GM19372 (cell line): Measurements from ENCODE around the gene RYK.
A peak's percentile ranks its signal among the peaks of the same experiment; 100 is the strongest.

Source experiments
- ATAC-seq: cut with Tn5 transposase; IDR thresholded peaks from one replicate; pipeline ENCODE4 v1.9.1; 2021; ENCODE audit warnings: mild to moderate bottlenecking, low read depth, moderate library complexity; ENCODE audit not compliant: unreplicated experiment

RYK gene

GRCh38 chr3:134258761-134259347, 8.2 kb upstream of the RYK start:
- no peak for ATAC-seq

GRCh38 chr3:134255404-134255803, 4.7 kb upstream of the RYK start:
- no peak for ATAC-seq

DNA sequence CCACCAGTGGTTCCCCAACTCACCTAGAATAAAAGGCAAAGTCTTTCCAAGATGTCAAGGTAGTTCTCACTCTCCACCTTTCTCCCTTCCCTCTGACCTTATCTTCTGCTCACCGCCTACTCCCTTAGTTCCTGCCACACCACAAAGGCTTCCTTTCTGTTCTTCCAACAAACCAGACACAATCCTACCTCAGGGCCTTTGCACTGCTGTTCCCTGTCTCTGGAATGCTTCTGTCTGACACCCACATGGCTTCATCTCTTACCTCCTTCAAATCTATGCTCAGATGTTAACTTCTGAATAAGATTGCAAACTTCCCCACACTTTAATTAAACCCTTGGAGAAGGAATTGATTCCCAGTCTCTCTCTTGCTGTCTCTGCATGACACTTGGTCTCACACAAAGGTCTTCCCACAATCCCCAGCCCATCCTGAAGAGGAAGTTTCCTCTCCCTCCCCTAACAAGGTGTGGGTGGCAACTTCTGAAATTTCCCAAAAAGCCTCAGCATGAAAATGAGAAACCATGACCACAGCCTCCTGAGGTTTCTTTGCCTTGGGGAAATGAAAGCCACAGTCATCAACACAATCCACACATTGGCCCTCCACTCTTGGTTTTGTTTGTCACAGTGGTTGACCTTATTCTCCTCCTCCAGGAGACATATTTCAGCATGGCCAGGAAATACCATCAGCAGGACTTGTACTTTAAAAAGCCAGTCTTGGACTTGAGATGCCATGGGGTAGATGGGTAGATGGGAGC, 3.0 kb upstream of the RYK start:
- no peak for ATAC-seq

GRCh38 chr3:134252766-134253165, 2.1 kb upstream of the RYK start:
- no peak for ATAC-seq

GRCh38 chr3:134251731-134252391, 1.2 kb upstream of the RYK start:
- ATAC-seq = no peak

DNA sequence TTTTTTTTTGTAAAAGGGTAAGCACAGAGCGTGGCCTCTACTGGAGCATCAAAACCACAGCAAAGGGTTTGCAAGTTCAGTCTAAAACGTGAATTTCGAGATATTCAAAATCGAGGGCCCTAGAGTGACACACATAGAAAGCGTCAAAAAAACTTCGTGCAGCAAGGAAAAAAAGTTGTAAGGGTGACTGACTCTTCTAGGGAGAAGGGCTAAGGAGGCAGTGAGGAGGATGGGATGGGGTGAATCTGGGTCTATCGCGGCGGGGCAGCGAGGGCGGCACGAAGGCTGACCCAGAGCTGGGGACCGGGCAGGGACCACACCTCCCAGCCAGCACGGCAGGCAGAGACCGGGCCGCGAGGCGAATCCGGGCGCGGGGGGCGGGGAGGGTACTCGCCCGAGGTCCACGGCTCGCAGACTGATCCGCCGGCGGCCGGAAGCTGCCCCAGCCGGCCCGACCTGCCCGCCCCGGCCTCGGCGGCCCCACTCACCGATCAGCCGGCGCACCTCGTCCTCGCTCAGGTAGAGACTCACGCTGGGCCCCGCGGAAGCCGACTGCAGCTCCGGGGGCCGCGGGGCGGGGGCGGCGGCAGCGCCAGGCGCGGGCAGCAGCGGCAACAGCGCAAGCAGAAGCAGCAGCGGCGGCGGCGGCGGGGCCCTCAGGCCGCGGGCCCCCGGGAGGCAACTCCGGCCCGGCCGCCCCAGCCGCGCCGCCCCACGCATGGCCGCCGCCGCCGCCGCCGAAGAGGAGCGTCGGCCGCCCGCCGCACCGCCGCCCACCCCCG, 533 bp downstream of the RYK start:
- peak; percentile 46 for ATAC-seq

DNA sequence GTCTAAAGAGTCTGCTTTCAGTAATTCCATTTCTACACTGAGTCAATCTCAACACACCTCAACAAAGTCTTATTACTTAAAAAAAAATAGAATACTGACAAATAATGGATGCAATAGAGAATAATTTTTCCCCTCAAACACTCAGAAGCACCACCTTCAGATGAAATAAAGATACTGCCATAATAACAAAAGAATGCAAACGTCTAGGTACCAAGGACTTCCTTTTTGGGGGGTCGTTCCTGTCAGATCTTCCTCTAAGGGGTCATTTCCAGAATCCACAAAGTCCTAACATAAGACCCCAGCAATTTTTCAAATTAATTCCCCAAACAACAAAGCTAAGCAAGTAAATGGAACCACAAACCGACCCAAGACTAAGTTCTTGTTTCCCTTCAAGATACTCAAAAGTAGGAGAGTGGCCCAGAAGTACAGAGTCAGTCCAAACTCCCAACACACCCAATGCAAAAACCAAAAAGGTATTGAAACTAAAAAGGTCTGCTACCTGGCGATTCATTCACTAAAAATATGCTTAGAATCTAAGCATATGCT, 1.3 kb downstream of the RYK start:
- no peak for ATAC-seq

DNA sequence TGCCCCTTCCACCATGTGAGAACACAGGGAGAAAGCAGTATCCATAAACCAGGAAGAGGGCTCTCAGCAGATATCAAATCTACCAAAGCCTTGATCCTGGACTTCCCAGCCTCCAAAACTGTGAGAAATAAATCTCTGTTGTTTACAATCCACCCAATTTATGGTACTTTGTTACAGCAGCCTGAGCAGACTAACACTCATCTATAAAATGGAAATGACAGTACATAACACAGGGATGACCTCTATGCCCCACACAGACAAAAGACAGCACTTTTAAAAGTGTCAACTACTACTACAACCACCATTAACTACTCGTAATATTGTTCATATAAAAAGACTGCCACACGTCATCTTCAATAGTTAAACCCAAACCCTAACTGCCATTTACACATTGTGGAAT, 5.7 kb downstream of the RYK start:
- ATAC-seq = no peak

GRCh38 chr3:134242649-134243617, 7.7 kb downstream of the RYK start:
- no peak for ATAC-seq

DNA sequence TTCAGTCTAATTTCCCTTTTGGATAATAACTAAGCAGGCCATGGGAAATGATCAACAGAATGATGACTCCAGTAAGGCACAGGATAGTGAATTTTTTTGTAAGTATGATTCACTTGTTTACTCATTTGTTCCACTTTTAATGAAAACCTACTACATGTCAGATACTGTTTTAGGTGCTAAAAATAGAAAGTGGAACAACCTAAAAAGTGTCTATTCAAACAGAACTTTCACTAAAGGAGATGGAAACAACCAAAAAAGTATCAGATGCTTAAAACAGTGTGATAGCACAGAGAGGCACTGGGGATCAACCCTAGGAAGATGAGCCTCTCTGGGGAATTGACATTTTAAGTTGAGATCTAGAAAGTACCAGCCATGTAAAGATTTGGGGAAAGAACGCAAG, 11.1 kb downstream of the RYK start:
- no peak for ATAC-seq

- ATAC-seq = no peak
These were observed 13.1 kb downstream of the RYK start for GRCh38 chr3:134237454-134238145.

DNA sequence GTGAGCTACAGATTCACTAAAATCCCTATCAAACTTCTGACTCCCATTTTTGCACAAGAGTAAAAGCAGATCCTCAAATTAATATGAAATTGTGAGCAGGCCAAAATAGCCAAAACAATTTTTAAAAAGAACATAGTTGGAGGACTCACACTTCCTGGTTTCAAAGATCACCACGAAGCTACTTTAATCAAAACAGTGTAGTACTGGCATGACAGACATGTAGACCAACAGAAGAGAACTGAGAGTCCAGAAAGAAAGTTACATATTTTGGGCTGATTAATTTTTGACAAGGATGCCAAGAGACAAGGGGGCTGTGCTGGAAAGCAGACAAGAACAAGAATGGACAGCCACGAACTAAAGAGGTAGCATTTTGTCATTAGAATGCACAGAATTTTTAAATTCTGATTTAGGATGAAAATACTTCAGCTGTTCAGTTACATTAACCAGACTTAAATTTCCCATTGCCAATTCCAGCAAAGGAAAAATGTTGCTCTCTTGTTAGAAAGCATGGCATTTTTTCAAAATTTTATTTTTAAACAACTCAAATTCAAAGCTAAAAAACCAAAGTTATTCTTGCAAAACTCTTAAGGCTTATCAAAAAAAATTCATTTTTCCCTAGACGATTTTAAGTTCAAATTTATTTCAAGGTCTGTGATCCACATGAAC, 14.0 kb downstream of the RYK start:
- no peak for ATAC-seq

DNA sequence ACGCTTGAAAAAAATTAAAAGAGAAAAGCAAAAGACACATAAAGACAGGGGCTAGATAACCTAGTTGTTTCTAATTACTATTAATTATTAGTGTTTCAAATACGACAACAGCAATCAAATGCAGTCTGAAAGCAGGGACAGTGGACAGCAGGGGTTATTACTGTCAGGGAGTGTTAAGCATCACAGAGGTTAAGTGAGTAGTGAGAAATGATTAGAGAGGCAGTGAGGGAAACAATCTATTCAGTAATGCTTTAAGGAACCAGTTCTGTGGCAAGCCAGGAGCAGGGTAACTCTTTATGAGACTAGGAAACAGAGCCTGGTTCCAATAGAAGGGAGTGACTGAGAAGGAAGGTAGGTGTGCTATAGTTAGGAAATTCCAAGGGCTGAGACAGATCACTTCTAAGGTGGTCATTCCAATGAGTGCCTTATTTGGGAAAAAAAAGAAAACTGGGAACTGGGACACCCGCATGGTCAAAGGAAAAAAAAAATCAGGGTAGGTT, 15.0 kb downstream of the RYK start:
- ATAC-seq = no peak

DNA sequence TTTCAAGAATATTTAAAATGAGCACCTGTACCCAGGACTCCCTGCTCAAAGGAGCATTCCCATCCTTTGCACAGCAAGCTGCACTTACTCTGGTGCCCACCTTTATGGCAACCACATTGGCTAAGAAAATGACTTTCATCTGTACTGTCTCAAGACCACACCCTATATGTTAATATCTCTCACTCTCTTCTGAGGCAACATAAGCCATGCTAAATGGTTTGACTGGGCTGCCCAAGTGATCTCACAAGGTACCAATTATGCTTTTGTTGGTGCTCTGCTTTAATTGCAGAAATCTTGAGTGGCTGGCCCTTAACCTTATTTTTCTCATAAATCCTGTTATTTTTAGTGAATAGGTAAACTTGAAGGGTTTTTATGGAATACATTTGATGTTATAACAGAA, 17.7 kb downstream of the RYK start:
- ATAC-seq = no peak

DNA sequence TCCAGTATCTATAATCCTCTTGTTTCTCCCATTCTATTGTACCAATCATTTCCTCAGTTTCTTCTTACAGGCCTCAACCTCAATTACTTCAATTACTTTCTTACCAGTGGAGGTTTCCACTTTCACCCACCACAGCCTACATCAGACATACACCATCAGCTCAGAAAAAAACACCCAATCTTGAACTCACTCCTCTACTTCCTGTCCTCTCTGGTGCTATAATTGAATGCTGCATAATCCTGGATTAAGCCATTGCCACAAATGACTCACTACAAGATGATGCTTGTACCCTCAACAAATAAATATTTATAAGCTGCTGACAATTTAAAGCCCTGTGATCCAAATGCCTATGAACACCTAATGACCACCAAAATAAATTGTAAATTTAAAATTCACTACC, 18.5 kb downstream of the RYK start:
- no peak for ATAC-seq

DNA sequence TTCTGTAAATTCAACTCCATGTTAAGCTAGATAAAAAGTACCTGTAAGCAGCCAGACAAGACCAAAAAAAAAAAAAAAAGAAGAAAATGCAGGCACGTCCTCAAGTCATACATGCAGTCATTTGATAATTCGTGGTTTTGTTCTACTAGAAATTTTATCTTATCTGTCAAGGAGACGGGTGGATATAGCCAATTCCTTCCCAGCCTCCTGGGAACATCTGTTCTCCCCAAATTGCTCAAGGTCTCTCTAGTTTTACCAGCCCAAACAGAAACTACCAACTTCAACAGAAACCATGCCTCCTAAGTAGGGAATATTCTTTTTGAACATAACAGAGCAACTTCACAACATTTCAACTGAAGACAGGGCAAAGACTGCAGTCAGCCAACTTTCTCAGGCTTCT, 19.5 kb downstream of the RYK start:
- no peak for ATAC-seq

DNA sequence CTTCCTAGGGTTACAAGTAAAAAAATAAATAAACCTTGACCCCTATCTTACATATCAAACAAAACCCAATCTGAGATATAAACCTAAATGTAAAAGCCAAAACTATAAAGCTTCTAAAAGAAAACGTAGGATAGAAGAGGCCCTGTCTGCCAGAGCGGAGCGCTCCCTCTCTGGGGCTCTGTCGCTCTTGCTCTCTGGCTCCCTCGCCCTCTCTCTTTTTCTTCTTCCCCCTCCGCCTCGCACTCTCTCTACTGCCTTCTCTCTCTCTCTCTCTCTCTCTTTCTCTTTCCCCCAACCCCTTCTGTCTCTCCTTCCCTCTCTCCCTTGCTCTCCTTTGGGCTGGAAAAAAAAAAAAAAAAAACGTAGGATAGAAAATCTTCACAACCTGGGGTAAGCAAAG, 21.6 kb downstream of the RYK start:
- no peak for ATAC-seq

DNA sequence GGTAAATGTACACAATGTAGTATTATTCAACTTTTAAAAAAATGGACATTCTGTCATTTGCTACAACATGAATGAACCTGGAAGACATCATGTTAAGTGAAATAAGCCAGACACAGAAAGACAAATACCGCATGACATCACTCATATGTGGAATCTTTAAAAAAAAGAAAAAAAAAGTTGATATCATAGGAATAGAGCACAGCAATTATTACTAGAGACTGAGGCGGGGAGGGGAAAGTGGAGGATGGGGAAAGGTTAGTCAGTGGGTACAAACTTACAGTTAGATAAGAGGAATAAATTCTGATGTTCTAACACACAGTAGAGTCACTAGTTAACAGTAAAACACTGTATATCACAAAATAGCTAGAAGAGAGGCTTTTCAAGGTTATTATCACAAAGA, 22.2 kb downstream of the RYK start:
- ATAC-seq = no peak
